Pancreas (tissue), 10 donors: ENCODE data around the gene ATXN1. TPM values are rescaled to one million over a fixed set of nuclear protein-coding genes. Genes with fewer than 3 reads are reported as not detected.
A peak's percentile ranks its signal among the peaks of the same experiment; 100 is the strongest.

Experiments
- ATAC-seq, 4 donors: fragments of 200-7000 bp; cut with Tn5 transposase; one replicate each; pipeline versions ENCODE4 v1.8.0 to v1.9.1; 2020; ENCODE audit warnings: mild to moderate bottlenecking in 4 of 4, moderate library complexity in 4 of 4
- DNase-seq, 6 donors: peaks; one replicate each; pipeline ENCODE4 v3.0.0-alpha.2; 2020
- FAIRE-seq: peaks from 2 replicates; lab custom pipeline; 2012; peaks lifted over from hg19 to GRCh38; lab: Jason Lieb, UNC
- H3K27ac ChIP-seq, 4 donors: fragments of 200-600 bp; sonication (generic); 1 replicate in 3 of 4; 2 replicates in 1 of 4; pipeline versions ENCODE4 v1.5.0 to v1.8.0; 2020
- H3K27me3 ChIP-seq, 4 donors: fragments of 200-600 bp; one replicate each; pipeline ENCODE4 v1.8.0; 2021
- H3K36me3 ChIP-seq, 3 donors: fragments of 200-600 bp; sonication (generic) in 1 of 3; one replicate each; pipeline versions ENCODE4 v1.5.0 to v1.8.0; 2020 to 2021
- H3K4me1 ChIP-seq, 3 donors: fragments of 200-600 bp; one replicate each; pipeline ENCODE4 v1.8.0; 2021
- H3K4me3 ChIP-seq, 4 donors: fragments of 200-600 bp; sonication (generic) in 2 of 4; one replicate each; pipeline versions ENCODE4 v1.5.0 to v1.8.0; 2020 to 2021
- H3K9me3 ChIP-seq, 4 donors: fragments of 200-600 bp; one replicate each; pipeline ENCODE4 v1.8.0; 2021
- WGBS, 2 donors: extraction: QIAGEN DNeasy Blood & Tissue Kit; methylation state at CpG; one replicate each; pipeline ENCODE4 v1.1.7; 2013; 5-methylcytosine and 5-hydroxymethylcytosine counted together
- intact Hi-C, 3 donors: fragments of 100-400 bp; cut with DNase I; formaldehyde crosslinking; loops; one replicate each; pipeline versions ENCODE4 v1.11.1 to v1.14.2; 2022
- polyA plus RNA-seq, 2 donors: library from polyadenylated mRNA; stranded (reverse); fragments of 200-250 nt; gene quantifications; one replicate each; pipeline ENCODE4 v1.2.3, GENCODE V29; 2013
- total RNA-seq, 6 donors: library from RNA; stranded (reverse); fragmentation: NEBNext Ultra II Directional in 4 of 6; extraction: Animal tissue kit (Norgen Biotek cat#: 25700) in 4 of 6; gene quantifications; one replicate each; pipeline versions ENCODE4 v1.2.1 to v1.2.4, GENCODE V29; 2021 to 2023
- TF ChIP-seq, protein P1 (sequence below), 4 donors: fragments of 200-600 bp; sonication (generic) in 3 of 4; IDR thresholded peaks; one replicate each; pipeline versions ENCODE4 v1.5.0 to v1.8.0; 2021; ENCODE audit warnings: antibody characterized with exemption in 4 of 4
- donor health status: healthy with polysubstance abuse.
- donor health status: DM: no; HTN: no; CAD: no; lungs with moderate emphysema.
- donor health status: DM: no; HTN: no; CAD: no.
- donor health status: control.
- donor health status: control.
- donor health status: Bipolar disorder and iron deficiency.
- donor health status: DM: yes; HTN: yes; CAD: no.
- donor health status: DM: no; HTN: no; CAD: no.
- donor health status: DM: no; HTN: no; CAD: no.
- donor health status: DM: yes; HTN: yes; CAD: no.

Gene ATXN1
- total and polyA plus RNA-seq, 8 donors, result 4.9 to 38.6 (median 20.5) TPM

DNA sequence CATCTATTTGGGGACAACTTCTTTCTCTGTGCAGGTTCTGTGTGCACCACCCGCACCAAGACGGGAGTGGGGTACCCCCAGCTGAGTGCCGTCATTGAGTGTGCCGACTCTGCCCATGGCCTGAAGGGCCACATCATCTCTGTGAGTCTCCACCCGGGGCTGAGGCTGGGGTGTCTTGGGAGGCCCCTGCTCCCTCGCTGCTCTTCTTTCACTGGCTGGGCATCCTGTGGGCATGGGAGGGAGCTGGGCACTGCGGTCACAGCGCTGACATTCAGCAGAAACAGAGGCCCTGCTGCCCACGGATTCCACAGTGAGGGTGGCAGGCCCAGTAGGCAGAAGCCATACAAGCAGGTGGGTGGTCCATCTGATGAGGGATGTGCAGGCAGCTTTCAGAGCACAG lies 482.5 kb downstream of the ATXN1 start:
- WGBS, 2 donors, result 94 to 97% methylated on average over 9 of the region's 9 CpGs
- Histone ChIP-seq H3K27me3 (no peaks in the 10 kb centered on the region), H3K4me3 (no peak overlapping the region), H3K4me1 (no peaks in the 10 kb centered on the region), H3K27ac (no peak overlapping the region), H3K36me3 (no peaks in the 10 kb centered on the region), H3K9me3 (no peaks in the 10 kb centered on the region)
- no peak for ATAC-seq
- intact Hi-C loops, result no loop called here
- no peak for FAIRE-seq
- no peak for DNase-seq
- TF ChIP-seq, protein P1, sequence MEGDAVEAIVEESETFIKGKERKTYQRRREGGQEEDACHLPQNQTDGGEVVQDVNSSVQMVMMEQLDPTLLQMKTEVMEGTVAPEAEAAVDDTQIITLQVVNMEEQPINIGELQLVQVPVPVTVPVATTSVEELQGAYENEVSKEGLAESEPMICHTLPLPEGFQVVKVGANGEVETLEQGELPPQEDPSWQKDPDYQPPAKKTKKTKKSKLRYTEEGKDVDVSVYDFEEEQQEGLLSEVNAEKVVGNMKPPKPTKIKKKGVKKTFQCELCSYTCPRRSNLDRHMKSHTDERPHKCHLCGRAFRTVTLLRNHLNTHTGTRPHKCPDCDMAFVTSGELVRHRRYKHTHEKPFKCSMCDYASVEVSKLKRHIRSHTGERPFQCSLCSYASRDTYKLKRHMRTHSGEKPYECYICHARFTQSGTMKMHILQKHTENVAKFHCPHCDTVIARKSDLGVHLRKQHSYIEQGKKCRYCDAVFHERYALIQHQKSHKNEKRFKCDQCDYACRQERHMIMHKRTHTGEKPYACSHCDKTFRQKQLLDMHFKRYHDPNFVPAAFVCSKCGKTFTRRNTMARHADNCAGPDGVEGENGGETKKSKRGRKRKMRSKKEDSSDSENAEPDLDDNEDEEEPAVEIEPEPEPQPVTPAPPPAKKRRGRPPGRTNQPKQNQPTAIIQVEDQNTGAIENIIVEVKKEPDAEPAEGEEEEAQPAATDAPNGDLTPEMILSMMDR (IDR thresholded peaks at IDR 0.05), result no peak

DNA sequence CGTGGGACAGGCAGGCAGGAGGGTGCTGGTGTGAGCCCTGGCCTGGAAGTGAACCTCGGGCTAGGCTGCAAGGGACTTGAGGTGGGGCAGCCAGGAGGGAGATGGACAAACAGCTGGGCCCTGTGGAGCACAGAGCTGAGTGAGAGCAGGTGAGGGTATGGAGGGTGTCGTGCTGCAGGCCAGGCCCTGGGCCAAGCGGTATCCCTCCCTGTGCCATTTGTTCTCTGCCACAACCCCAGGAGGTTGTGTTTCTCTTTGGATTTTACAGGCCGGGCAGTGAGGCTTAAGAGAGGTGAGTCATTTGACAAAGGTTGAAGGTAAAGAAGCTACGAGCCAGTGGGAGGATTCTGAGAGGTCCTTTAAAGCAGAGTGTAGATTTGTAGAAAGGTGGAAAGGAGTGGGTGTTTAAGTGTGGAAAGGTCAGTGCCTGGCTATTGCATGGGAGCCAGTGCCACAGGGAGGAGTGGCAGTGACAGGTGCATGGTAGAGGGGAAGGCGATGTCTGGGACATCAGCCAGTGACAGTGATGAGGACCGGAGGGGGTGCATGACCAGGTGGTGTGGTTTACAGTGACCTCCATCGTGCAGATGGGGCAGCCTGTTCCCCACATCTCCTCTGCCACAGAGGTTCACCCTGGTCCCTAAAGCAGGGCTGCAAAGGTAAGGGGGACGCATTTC lies 483.1 kb downstream of the ATXN1 start:
- Histone ChIP-seq H3K27ac (no peak overlapping the region), H3K27me3 (no peaks in the 10 kb centered on the region), H3K4me3 (no peak overlapping the region), H3K4me1 (no peaks in the 10 kb centered on the region), H3K9me3 (no peaks in the 10 kb centered on the region), H3K36me3 (no peaks in the 10 kb centered on the region)
- TF ChIP-seq, protein P1 (IDR thresholded peaks at IDR 0.05), result no peak
- FAIRE-seq (no peak), ATAC-seq (no peak), DNase-seq (no peak)
- 89 to 90% methylated on average over 9 to 10 of the region's 10 CpGs for WGBS, 2 donors
- intact Hi-C loops, result no loop called here

DNA sequence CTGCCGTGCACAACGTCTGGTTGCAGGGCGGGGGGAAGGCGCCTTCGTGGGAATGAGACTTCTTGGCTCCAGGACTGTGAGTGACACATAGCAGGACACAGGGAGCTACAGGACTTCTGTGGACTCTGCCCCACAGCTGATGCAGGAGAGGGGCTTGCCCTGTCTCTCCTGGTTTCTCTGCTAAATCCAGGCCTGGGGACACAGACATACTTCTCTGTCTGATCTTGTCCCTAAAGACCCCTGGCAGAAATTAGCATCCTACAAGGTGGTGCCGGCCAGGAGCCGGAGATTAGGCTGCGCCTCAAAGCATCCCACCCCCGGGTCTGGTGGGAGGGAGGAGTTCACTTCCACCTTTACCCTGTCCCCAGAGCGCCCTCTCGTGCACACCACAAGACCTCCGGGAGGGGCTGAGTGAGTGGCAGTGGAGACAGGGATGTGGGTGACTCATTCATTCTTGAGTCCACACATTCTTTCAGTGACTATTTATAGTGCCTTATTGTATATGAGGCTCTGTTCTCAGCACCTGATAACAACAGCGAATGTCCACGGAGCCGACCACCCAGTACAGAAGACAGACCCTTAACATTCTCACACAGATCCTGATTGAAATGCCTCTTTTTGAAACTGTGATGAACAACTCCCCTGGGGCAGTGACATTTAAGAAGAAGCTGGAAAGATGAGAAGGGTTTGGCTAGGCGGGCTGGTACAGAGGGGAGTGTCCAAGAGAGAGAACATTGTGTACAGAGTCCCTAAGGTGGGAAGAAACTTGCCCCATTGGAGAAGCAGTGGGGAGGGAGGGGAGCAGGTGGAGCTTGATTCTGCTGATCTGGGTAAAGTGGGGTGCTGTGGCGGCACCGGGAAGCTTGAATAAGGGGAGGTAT lies 483.9 kb downstream of the ATXN1 start:
- no peaks in the 10 kb centered on the region for H3K4me1 ChIP-seq
- DNase-seq (no peak), ATAC-seq (peak in 3 of 4 donors; percentile 54 to 66 (median 64)), FAIRE-seq (no peak)
- no peaks in the 10 kb centered on the region for H3K9me3 ChIP-seq
- H3K27me3 ChIP-seq, result no peaks in the 10 kb centered on the region
- TF ChIP-seq, protein P1 (IDR thresholded peaks at IDR 0.05), result no peak
- no peaks in the 10 kb centered on the region for H3K36me3 ChIP-seq
- H3K4me3 ChIP-seq, result no peak overlapping the region
- WGBS, 2 donors, result 80 to 81% methylated on average over 18 of the region's 18 CpGs
- intact Hi-C loops, result no loop called here
- H3K27ac ChIP-seq, result no peak overlapping the region

DNA sequence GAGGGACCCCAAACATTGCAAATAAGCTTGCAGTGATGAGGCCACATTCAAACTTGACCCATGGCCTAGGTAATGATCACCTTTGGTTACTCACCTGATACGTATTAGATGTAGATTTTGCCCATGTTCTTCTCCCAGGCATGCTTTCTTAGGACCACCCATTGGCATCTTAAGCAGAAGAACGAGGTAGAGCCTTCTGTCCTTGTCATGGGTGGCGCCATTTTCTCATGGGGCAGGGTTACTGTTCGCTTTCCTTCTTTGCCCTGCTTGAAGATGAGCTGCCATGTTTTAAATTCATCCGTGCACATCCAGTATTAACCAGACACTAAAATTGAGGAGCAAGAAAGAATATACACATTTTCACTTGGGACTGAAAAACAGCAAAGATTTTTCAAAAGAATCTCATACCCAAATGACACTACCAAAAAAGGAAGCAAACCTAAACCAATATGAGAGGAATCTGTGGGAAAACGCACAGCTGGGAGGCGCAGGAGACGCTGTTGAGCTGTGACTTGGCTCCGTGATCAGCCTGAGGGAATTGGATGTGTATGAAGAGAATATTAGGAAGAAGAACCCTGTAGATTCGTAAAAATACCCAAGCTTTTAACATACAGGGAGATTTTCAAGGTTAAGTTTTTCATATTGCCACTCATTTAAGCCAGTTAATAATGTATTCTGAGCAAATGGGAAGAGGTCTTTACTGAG lies 486.2 kb downstream of the ATXN1 start:
- no peaks in the 10 kb centered on the region for H3K4me1 ChIP-seq
- FAIRE-seq (no peak), DNase-seq (peak in 4 of 6 donors; percentile 42 to 59 (median 47)), ATAC-seq (peak; percentile 63 to 76 (median 68))
- no peaks in the 10 kb centered on the region for H3K27me3 ChIP-seq
- no peak overlapping the region for H3K27ac ChIP-seq
- no peaks in the 10 kb centered on the region for H3K9me3 ChIP-seq
- intact Hi-C loops, result no loop called here
- no peak overlapping the region for H3K4me3 ChIP-seq
- H3K36me3 ChIP-seq, result no peaks in the 10 kb centered on the region
- WGBS, 2 donors, result 66 to 72% methylated on average over 10 of the region's 10 CpGs
- TF ChIP-seq, protein P1 (IDR thresholded peaks at IDR 0.05), result no peak
